Mesothelial cell of epicardium (in vitro differentiated cells): ENCODE results near the gene PIGO. TPM values are rescaled to one million over a fixed set of nuclear protein-coding genes. Genes with fewer than 3 reads are reported as not detected.

Source experiments
- DNase-seq, 2 experiments: peaks; one replicate each; pipeline ENCODE4 v3.0.0; 2021; ENCODE audit warnings: low spot score in 2 of 2; ENCODE audit not compliant: unreplicated experiment in 2 of 2
- H3K27ac Mint-ChIP-seq: 2 replicates; pipeline ENCODE4 v1.8.0; 2021; ENCODE audit warnings: mixed read lengths
- H3K27me3 Mint-ChIP-seq: 2 replicates; pipeline ENCODE4 v1.8.0; 2021; ENCODE audit warnings: low read depth, mixed read lengths
- H3K36me3 Mint-ChIP-seq: 2 replicates; pipeline ENCODE4 v1.8.0; 2021; ENCODE audit warnings: mixed read lengths
- H3K4me1 Mint-ChIP-seq: 2 replicates; pipeline ENCODE4 v1.8.0; 2021; ENCODE audit warnings: mixed read lengths
- H3K4me3 Mint-ChIP-seq: 2 replicates; pipeline ENCODE4 v1.8.0; 2021; ENCODE audit warnings: mild to moderate bottlenecking, moderate library complexity, mixed read lengths
- H3K9me3 Mint-ChIP-seq: 2 replicates; pipeline ENCODE4 v1.8.0; 2021; ENCODE audit warnings: mixed read lengths
- total RNA-seq: library from RNA; stranded (reverse); gene quantifications from 3 replicates; pipeline ENCODE4 v1.2.1, GENCODE V29; 2021
- TF ChIP-seq, protein P1 (sequence below): fragments of 200-600 bp; sonication (generic); IDR thresholded peaks from one replicate; pipeline ENCODE4 v1.5.0; 2021; ENCODE audit warnings: antibody characterized with exemption; ENCODE audit not compliant: unreplicated experiment

PIGO gene
- total RNA-seq, 1 donor from 2014 or later: 28.4 TPM

DNA sequence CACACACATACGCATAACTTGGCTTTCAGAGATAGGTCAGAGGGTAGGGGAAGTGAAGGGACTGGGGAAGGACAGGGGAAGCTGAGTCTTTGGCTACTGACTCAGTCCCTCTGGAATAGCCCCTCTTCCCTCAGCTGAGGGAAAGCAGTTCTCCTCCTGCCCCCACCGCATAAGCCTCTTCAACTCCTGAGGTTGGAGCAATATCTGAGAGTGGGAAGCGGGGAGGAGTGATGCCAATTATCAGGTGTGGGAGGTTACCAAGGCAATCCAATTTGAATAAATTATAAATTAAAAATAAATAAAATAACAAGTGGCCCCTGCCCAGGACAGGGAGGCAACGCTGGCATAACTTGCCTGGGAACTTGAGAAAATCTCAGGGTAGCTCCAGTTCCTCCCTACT lies 8.2 kb upstream of the PIGO start:
- no peak overlapping the region for H3K4me3 Mint-ChIP-seq
- H3K27me3 Mint-ChIP-seq: no peaks in the 10 kb centered on the region
- H3K36me3 Mint-ChIP-seq: peaks cover 15% of the 10 kb centered on the region
- peaks cover 25% of the 10 kb centered on the region for H3K4me1 Mint-ChIP-seq
- no peak for DNase-seq
- no peaks in the 10 kb centered on the region for H3K9me3 Mint-ChIP-seq
- TF ChIP-seq, protein P1, sequence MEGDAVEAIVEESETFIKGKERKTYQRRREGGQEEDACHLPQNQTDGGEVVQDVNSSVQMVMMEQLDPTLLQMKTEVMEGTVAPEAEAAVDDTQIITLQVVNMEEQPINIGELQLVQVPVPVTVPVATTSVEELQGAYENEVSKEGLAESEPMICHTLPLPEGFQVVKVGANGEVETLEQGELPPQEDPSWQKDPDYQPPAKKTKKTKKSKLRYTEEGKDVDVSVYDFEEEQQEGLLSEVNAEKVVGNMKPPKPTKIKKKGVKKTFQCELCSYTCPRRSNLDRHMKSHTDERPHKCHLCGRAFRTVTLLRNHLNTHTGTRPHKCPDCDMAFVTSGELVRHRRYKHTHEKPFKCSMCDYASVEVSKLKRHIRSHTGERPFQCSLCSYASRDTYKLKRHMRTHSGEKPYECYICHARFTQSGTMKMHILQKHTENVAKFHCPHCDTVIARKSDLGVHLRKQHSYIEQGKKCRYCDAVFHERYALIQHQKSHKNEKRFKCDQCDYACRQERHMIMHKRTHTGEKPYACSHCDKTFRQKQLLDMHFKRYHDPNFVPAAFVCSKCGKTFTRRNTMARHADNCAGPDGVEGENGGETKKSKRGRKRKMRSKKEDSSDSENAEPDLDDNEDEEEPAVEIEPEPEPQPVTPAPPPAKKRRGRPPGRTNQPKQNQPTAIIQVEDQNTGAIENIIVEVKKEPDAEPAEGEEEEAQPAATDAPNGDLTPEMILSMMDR: no peak
- no peak overlapping the region for H3K27ac Mint-ChIP-seq

DNA sequence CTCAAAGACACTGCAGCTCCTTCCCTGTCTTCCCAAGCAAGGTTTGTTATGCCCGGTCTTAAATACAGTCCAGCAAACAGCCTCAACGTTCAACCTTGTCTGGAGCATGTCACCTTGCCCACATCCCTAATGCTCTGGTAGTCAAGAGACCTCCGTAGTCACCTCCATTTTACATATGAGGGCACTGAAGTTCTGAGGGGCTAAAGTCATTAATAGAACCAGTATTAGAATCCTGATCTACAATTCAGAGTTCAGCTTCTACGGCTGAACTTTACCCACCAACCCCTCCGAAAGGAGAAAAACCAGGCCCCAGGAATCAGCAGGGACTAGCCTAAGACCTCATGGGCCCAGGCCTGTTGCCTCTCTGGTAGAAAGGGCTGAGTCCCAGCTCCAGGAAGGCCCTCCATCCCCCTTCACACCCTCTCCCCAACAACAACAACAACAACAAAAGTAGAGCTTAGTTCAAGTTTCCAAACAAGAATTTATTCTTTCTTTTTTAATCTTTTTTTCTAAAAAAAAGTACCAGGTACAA lies 7.3 kb upstream of the PIGO start:
- H3K36me3 Mint-ChIP-seq: peaks cover 18% of the 10 kb centered on the region

DNA sequence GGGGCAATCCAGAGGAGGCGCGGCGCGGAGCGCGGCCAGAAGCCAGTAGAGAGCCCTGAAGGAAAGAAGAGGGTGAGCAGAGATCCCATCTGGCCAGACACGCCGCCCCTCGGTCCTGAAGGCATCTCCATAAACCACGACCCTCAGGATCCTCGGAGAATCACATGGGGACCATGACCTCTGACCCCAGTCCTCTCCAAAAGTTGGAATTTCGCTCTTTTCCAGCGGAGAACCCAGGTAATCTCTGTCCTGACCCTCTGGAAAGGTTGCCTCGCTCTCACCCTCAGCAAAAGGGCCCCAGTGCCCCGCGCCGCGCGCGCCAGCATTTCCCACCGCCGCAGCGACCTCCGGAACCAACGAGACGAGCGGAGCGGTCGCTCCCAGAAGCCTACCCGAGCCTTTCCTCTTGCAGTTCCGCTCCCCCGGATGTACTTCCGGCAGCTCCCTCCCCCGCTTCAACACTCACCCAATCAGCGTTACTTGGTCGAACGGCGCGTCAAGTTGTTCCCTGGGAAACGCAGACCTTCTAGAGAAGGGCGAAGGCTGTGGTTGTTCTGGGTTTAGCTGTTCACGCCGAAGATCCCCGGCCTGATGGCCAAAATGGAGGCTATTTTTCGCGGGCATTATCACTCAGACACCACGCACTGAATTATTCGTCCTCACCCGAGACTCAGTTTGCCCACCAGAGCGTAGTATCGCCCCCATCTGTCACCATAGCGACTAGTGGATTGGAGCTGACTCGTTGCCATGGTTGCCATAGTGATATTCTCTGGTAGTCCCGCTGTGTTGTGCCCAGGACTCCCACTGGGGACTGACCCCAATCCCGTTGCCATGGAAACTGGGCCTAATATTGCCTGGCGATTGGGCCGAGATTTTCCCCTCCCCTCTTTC lies 6.6 kb upstream of the PIGO start, which contains the start of gene STOML2:
TSS of gene STOML2 (minus strand) at position 363 of the 891 bp plus-strand sequence. CDS start at position 326, 37 bp downstream.
- Mint-ChIP-seq H3K27ac (peak within 1 kb of the TSS; percentile 98), H3K9me3 (no peaks in the 10 kb centered on the region), H3K36me3 (peaks cover 19% of the 10 kb centered on the region), H3K4me1 (peaks cover 23% of the 10 kb centered on the region), H3K27me3 (no peaks in the 10 kb centered on the region), H3K4me3 (peak within 1 kb of the TSS; percentile 98)
- DNase-seq: peak; percentile 80 to 90
- TF ChIP-seq, protein P1: no peak

More for the DNA sequence above, 7.3 kb upstream of the PIGO start:
- no peaks in the 10 kb centered on the region for H3K9me3 Mint-ChIP-seq
- H3K4me3 Mint-ChIP-seq: peak overlapping the region; percentile 98
- DNase-seq: no peak
- TF ChIP-seq, protein P1: no peak
- H3K27ac Mint-ChIP-seq: peak overlapping the region; percentile 98
- H3K4me1 Mint-ChIP-seq: peaks cover 23% of the 10 kb centered on the region
- H3K27me3 Mint-ChIP-seq: no peaks in the 10 kb centered on the region

DNA sequence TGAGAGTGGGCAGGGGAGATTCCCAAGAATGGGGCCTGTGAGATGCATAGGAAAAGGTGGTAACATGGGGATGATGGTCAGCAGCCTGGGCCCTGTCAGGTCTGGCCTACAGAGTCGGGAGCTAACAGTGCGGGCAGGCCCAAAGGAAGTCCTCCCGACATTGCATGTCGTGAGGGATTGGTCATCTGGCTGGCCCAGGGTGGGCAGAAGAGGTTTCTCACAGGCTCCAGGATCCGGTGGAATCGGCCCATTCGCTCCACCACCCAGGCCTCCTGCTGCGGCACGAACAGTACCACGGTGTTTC lies 6.0 kb upstream of the PIGO start:
- Mint-ChIP-seq H3K27me3 (no peaks in the 10 kb centered on the region), H3K4me3 (peak overlapping the region; percentile 98), H3K9me3 (no peaks in the 10 kb centered on the region), H3K4me1 (peaks cover 23% of the 10 kb centered on the region), H3K27ac (peak overlapping the region; percentile 98), H3K36me3 (peaks cover 19% of the 10 kb centered on the region)
- no peak for DNase-seq
- TF ChIP-seq, protein P1: no peak

DNA sequence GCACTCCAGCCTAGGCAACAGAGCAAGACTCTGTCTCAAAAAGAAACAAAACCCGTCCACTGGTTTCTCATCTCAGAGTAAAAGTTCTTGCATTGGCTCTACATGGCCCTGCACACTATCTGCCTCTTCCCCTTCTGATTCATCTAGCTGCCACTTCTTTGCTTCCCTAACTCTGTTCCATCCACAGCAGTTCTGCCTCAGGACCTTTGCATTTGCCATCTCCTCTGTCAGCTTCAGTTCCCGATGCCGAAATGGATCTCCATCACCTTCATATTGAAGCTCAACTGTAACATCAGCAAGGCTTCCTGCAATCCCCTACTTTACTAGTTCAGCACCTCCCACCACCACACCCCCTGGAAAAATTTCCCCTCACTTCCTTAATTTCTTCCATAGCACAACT lies 1.2 kb upstream of the PIGO start:
- Mint-ChIP-seq H3K9me3 (no peaks in the 10 kb centered on the region), H3K27me3 (no peaks in the 10 kb centered on the region), H3K4me1 (peaks cover 25% of the 10 kb centered on the region), H3K4me3 (peak overlapping the region; percentile 12), H3K36me3 (peaks cover 10% of the 10 kb centered on the region), H3K27ac (no peak overlapping the region)
- TF ChIP-seq, protein P1: no peak
- no peak for DNase-seq
